ENCODE data around the gene RPUSD2. TPM values are rescaled to one million over a fixed set of nuclear protein-coding genes. Genes with fewer than 3 reads are reported as not detected.

The RPUSD2 gene
- total and polyA plus RNA-seq, 2 donors (not counting 3 experiments of a cell fraction or from before 2014, with no cell fraction given): 7.0 to 11.4 TPM

- Histone ChIP-seq H3K4me2 (ENCODE audit: insufficient read depth, low read length) (no peak overlapping the region), H3K4me1 (ENCODE audit: control insufficient read depth, extremely low read depth, insufficient read depth, low read length) (peaks cover 8% of the 10 kb centered on the region), H3K9me3 (replicated peaks; ENCODE audit: control insufficient read depth, insufficient read depth, low read length) (no peaks in the 10 kb centered on the region), H3K27me3 (ENCODE audit: control insufficient read depth in 2 of 2, insufficient read depth in 2 of 2, low read length in 2 of 2) (no peaks in the 10 kb centered on the region), H4K20me1 (replicated peaks; ENCODE audit: control insufficient read depth, extremely low read depth, insufficient read depth, low read length) (no peaks in the 10 kb centered on the region), H3K36me3 (ENCODE audit: control insufficient read depth in 2 of 2, extremely low read depth in 1 of 2, insufficient read depth in 2 of 2, low read length in 2 of 2) (no peaks in the 10 kb centered on the region), H3K4me3 (replicated peaks in 1 of 3; ENCODE audit: insufficient read depth in 1 of 3, low read depth in 1 of 3, low read length in 3 of 3) (no peak overlapping the region), H2AFZ (ENCODE audit: low read depth, low read length) (no peak overlapping the region), H3K79me2 (ENCODE audit: control insufficient read depth, insufficient read depth, low read length) (peaks cover 7% of the 10 kb centered on the region), H3K9ac (replicated peaks; ENCODE audit: extremely low read depth, insufficient read depth, low read length) (no peak overlapping the region), H3K27ac (ENCODE audit: insufficient read depth, low read depth, low read length) (no peak overlapping the region), H3K9me1 (replicated peaks; ENCODE audit: control insufficient read depth, extremely low read depth, insufficient read depth, low read length) (no peaks in the 10 kb centered on the region)
- TF ChIP-seq FOS (IDR thresholded peaks at IDR 0.05; ENCODE audit: borderline replicate concordance, insufficient read depth, low read length) (no peak), POLR2A (IDR thresholded peaks at IDR 0.05; ENCODE audit: low read depth, low read length) (no peak), JUN (IDR thresholded peaks at IDR 0.05; ENCODE audit: borderline replicate concordance, insufficient read depth, insufficient read length, low read depth) (no peak), GATA2 (IDR thresholded peaks at IDR 0.05; ENCODE audit: insufficient read depth, insufficient read length, low read depth, low read length) (no peak), POLR2AphosphoS5 (IDR thresholded peaks at IDR 0.05; ENCODE audit: insufficient read depth, low read depth, low read length) (no peak), EZH2 (IDR thresholded peaks at IDR 0.05; ENCODE audit: borderline replicate concordance, low read depth, low read length, severe bottlenecking) (no peak), CTCF (IDR thresholded peaks at IDR 0.05; ENCODE audit: extremely low read depth in 1 of 2, insufficient read depth in 1 of 2, low read depth in 1 of 2, low read length in 2 of 2) (no peak), MYC (IDR thresholded peaks at IDR 0.05; ENCODE audit: low read depth, low read length) (no peak)
- ChIA-PET POLR2A (no interaction called here), CTCF (interaction anchor here (1.9 kb wide), 1 partner anchor 43 kb away, joined by 5 read pairs; no protein-coding TSS in a partner anchor)
- no peak for FAIRE-seq
- intact Hi-C loops (cut with micrococcal nuclease): loop anchor here (10.0 kb wide), 1 partner anchor 332 kb away; the partner anchor contains the start of gene VPS18
- DNase-seq (ENCODE audit: low read depth, low spot score): no peak
- BruUV-seq (replicated peaks): no TSS peak
- dilution Hi-C loops (cut with MboI; ENCODE audit: extremely low pct_ligation_motif_present, low sequenced_read_pairs): no loop called here
Observed at GRCh38 chr15:40562691-40563090, 6.4 kb upstream of the RPUSD2 start.
